ENCODE results near the gene ITPR2. TPM values are rescaled to one million over a fixed set of nuclear protein-coding genes. Genes with fewer than 3 reads are reported as not detected.

ITPR2 gene
- total RNA-seq, 1 donor from 2014 or later, result 28.1 TPM

DNA sequence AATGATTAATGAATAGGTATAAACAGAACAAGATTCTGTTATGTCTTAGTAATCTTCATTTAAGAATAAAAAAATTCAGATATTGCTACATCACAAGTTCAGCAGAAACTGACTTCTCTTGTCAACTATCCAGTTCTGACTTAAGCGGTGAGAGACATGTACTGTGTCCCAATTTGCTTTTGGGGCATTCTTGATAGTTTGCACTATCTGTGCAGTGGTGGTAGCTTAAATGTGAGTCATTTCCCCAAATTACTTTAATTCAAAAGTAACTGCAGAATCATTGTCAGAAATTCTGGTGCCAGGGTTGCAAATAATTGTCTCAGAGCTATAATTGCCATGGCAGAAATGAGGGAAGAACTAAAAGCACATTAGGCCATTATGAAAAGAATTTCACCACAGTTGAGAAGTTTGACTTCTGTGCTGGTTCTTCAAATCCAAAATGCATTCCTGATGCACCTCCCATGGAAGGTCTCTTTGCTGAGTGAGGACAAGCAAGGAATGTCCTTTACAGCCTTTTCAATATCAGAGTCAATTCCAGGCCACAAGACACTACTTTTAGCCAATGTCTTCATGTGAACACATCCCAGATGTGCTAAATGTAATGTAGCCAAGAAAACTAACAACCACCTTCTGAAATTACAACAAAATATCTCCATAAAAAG is 332.9 kb downstream of the ITPR2 start:
- FAIRE-seq (no peak), DNase-seq (ENCODE audit: low spot score in 2 of 2) (no peak)

DNA sequence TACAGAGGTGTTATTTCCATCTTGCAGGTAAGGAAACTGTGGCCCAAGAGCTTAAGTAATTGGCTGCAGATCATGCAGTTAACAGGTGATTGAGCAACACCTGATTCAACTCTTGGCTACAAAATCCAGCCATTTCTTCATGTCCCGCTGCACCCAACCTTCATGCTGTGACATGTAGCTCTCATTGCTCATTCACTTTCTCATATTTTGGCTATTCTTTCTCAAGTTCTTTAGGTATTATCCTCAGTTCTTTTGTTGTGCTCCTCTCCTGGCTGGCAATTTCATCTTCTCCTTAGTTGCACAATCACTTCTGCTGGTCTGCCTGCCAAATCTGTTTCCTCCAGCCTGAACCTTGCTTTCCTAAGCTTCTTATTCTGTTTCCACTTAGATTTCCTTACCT is 336.8 kb downstream of the ITPR2 start:
- no peak for FAIRE-seq
- no peak for DNase-seq (ENCODE audit: low spot score in 2 of 2)

DNA sequence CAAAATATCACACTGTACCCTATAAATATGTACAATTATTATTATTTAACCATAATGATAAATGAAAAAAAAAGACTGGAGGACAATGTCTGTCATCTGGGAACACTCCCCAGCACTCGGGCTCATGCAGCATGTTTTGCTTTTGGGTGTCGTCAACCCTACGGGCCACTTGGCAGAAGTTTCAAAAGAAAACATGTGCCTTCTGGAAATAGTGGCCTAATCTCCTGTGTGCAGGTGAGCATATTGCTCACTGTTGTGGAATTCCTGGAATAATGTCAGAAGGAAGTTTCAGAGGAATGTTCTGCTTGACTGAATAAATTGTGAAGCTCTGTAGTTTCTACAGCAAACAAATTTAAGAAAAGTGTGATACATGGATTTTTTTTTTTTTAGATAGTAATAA is 339.3 kb downstream of the ITPR2 start:
- DNase-seq (ENCODE audit: low spot score in 2 of 2) (no peak), FAIRE-seq (no peak)

DNA sequence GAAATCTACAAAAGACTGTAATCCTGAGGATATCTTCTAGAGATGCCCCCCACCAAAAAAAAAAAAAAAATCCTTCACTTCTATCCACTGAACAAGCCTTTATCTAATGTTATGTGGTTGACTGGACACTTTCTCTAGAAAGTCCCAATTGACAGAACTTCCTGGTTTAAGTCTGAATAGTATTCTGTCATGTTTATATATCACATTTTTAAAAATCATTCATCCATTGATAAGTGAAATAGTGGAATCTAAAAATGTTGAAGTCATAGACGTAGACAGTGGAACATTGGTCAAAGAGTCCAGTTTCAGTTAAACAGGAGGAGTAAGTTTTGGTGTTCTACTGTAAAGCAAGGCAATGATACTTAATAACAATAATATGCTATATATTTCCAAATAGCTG is 340.6 kb downstream of the ITPR2 start:
- FAIRE-seq, result no peak
- no peak for DNase-seq (ENCODE audit: low spot score in 2 of 2)

DNA sequence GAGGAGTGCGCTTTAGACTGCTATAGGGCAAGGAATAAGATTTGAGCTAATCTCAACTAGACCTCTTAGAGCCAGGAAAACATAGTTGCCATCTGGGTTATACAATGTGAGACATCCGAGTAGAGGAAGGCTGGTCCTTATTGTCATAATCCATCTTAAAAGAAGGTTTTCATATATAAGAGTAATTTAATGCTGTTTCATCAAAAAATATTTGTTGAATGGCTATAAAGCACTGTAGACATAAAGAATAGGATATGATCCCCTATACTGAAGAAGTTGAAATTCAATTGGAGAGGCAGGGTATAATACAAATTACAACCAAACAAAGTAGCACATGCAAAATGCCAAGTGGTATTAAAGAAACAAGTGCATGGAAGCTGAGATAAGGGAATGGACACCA is 343.1 kb downstream of the ITPR2 start:
- DNase-seq (ENCODE audit: low spot score in 2 of 2) (no peak), FAIRE-seq (no peak)

DNA sequence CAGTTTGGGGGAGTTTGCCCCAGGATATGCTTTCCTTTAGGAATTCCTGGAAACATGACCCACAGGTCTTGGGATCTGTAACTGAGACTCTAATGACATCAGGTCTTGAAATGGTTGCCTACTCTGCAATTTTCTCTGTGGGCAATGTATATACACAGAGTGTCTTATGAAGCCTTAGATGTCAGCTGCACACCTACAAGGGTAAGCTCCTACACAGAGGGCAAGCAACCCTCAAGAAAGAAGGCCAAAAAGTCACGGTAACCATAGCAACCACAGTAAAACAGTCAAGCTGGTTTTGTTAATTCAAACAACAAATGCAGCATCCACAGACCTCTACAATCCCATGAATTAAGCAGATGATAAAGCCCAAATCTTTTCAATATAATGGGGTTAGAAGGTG is 344.6 kb downstream of the ITPR2 start:
- FAIRE-seq (no peak), DNase-seq (ENCODE audit: low spot score in 2 of 2) (no peak)

DNA sequence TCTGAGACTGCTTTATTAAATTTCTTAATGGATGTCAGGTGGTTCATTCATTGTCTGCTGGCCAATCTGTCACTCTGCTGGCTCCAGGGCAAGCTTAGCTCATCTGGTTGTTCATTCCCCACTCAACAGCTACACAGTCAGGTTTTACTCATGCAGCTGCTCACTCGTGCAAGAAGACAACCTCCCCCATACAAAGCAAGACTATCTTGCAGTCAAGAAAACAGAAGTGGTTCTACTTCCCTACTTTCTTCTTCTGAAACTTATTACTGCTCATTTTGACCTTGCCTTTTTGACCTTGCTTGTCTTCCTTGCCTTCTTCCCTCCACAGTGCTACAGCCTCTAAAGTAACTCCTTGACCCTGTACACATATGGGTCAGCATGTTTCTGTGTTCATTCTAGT is 359.7 kb downstream of the ITPR2 start:
- DNase-seq (ENCODE audit: low spot score in 2 of 2), result no peak
- FAIRE-seq, result no peak

DNA sequence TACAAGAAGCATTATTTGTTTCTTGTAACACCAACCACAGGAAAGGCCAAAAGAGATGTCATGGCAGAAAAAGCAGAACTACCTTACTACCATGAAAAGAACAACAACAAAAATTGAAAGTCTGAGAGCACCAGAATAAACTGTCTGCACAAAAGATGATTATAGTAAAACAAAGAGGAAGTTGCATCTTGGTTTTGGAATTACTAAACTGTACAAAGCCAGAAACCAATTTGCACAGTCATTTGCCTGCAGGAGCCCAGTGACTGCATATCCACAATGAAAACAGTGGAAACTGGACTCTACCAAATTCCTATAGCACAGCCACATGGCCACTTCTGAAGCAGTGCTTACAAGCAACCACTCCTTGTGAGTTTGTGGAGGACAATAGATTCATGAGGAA is 361.4 kb downstream of the ITPR2 start:
- DNase-seq (ENCODE audit: low spot score in 2 of 2) (peak; percentile 5 to 14), FAIRE-seq (no peak)

DNA sequence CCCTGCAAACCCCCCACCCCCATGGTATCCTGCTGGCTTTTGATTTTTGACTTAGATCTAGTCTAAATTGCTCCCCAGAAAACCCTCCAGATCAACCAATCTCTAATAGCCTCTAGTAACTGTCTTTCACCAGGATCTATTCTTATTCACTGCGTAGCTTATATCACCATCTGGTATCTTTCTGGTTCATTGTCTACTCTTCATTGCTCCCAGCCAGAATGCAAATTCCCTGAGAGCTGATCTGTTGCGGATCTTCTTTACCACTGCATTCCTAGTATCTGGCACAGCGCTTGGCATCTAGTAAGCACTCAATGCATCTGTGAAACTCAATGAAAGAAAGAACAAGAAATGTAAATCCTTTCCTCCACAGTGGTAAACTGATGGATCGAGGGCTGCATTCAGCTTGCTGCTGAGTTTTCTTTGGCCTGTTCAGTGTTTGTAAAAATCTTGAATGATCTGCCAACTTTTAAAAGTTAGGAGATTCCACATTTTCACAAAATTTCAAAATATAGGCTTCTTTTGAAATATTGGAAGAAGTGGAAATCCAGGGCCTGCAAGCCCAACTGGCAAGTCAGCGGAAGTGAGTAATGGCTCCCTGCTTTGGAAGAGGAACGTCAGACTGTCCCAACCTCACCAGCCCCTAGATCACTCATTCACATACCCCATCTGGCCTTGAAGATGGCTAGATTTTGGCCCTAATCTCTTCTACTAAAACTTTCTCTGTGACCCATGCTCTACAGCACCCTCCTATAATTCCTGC is 363.4 kb downstream of the ITPR2 start:
- no peak for FAIRE-seq
- no peak for DNase-seq (ENCODE audit: low spot score in 2 of 2)

DNA sequence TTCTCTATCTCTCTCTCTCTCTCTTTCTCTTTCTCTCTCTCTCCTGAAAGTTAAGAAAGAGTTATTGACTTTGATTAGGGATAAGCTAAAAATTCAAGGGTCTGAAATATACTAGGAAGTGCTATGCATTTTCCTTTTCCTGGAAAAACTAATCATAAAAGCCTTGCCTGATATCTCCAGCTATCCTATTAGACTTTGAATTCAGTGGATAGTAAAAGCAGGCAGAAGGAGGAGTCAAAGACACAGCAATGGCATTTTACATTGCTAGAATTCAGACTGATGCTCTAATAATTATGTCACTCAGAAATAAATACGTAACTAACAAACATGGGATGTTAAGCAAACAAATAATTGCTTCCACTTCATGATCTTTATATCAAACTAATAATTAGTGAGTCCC is 365.6 kb downstream of the ITPR2 start:
- no peak for FAIRE-seq
- DNase-seq (ENCODE audit: low spot score in 2 of 2), result no peak

DNA sequence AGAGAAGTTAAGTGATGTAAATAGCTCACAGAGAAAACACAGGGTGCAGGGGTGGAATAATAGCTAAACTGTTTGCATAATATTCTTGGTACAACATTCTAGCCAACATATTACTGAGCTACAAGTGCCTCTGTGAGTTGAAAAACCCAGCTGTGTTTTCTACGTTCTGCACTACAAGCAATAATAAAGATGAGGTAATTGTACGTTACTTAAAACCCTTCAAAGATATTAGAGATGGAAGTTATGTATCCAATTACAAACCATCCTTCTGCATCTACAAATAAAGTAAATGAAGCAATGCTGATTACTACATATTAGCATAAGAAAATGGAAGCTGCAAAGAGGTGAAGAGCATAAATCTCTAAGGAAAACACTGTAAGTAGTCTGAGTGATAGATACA is 366.3 kb downstream of the ITPR2 start:
- no peak for DNase-seq (ENCODE audit: low spot score in 2 of 2)
- no peak for FAIRE-seq

DNA sequence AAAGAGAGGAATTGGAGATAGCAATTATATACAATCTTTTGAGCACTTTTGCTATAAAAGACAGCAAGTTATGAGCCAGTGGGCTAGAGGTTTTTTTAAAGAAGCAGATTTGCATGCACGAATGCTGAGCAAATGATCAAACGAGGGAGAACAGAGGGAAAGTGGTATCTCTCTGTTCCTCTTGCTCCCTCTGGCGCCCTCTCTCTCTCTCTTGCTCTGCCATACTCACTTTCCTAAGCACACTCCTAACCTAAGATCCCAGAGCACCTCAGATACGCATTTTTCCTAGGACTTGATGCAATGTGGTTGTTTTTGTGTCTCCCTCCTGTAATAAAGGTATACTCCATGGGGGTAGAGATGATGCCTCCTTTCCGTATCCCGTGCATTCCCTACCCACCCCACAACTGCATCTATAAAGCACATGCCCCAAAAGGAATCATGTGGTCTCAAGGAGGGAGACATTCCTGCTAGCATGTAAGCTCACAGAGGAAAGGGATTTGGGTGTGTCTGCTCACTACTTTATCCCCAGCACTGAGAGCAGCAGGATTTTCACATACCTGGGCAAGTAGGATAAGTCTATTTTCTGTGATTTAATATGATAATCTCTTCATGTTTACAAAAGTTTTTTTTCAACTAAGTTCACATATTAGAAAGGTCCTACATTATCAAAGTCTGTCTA is 367.4 kb downstream of the ITPR2 start:
- no peak for DNase-seq (ENCODE audit: low spot score in 2 of 2)
- no peak for FAIRE-seq

DNA sequence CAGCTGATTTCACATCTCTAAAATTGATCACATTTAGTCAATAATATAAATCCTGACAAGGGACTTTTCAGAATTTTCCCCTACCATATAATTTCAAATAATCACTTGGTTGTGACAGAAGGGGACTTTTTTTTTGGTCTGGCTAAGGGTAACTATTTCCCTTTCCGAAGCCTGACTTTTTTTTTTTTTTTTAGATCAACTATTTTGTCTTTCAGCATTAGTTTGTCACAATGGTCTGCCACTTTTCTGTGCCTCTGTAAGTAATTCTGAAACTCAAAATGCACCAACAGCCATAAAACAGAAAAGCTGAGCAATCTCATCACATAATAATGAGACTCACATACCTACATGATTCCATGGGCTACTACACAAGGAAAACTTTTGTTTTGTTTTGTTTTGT is 371.2 kb downstream of the ITPR2 start:
- no peak for FAIRE-seq

DNA sequence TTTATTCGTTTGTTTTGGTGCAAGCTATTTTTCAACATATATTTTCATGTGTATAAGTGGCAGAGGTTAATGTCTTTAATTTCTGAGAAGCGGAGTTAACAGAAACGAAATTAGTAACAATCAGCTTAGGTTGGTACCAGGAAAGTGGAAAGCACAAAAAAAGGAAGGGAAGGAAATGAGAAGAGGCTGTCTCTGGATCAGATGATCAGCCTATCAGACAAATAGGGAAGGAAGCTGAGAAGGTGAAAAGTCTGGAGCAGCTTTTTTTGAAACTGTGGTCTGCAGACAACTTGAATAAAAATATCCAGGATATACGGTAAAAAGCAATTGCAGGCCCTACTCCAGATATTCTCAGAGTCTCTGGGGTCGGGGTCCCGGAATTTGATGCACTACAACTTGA is 372.6 kb downstream of the ITPR2 start:
- FAIRE-seq (no peak), DNase-seq (ENCODE audit: low spot score in 2 of 2) (no peak)

More for the DNA sequence above, 371.2 kb downstream of the ITPR2 start:
- no peak for DNase-seq (ENCODE audit: low spot score in 2 of 2)

DNA sequence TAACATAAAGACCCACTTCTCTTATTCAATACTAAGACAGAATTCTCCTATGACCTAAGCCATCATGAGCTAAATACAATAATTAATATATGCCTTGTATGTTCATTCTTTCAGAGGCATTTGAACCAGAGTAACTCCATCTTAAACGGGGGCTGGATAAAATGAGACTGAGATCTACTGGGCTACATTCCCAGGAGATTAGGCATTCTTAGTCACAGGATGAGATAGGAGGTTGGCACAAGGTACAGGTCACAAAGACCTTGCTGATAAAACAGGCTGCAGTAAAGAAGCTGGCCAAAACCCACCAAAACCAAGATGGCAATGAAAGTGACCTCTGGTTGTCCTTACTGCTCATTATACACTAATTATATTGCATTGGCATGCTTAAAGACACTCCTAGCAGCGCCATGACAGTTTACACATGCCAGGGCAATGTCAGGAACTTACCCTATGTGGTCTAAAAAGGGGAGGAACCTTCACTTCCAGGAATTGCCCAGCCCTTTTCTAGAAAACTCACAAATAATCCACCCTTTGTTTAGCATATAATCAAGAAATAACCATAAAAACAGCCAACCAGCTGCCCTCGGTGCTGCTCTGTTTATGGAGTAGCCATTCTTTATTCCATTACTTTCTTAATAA is 376.9 kb downstream of the ITPR2 start:
- DNase-seq (ENCODE audit: low spot score in 2 of 2), result no peak

DNA sequence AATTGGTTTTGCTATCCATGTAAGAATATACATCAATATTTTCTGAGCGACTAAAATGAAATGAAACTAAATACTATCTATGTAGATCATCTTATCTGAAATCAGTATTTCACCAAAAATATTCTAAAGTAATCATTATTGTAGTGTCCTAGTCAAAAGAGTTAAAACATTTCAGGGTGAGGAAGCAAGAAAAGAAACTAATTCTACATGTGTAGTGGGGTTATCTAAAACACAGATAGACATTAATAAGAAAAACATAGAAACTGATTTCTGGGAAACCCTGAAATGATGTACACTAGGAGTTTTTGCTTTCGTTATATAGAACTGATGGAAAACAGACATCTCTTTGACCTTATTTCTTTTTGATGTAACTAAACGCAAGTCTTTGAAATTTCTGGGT is 379.7 kb downstream of the ITPR2 start:
- FAIRE-seq (no peak), DNase-seq (ENCODE audit: low spot score in 2 of 2) (no peak)

More for the DNA sequence above, 376.9 kb downstream of the ITPR2 start:
- no peak for FAIRE-seq

DNA sequence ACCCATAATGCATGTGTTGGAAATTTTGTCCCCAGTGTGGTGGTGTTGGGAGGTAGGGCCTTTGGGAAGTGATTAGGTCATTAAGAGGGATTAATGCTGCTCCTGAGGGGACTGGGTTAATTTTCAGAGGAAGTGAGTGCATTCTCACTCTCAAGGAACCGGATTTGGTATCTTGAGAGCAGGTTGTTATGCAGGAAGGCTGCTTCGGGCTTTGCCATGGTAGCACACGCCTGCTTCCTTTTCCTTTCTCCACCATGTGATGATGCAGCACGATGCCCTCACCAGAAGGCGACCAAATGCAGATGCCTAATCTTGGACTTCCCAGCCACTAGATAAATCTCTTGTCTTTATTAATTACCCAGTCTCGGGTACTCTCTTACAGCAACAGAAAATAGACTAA is 380.5 kb downstream of the ITPR2 start:
- DNase-seq (ENCODE audit: low spot score in 2 of 2) (no peak), FAIRE-seq (no peak)

DNA sequence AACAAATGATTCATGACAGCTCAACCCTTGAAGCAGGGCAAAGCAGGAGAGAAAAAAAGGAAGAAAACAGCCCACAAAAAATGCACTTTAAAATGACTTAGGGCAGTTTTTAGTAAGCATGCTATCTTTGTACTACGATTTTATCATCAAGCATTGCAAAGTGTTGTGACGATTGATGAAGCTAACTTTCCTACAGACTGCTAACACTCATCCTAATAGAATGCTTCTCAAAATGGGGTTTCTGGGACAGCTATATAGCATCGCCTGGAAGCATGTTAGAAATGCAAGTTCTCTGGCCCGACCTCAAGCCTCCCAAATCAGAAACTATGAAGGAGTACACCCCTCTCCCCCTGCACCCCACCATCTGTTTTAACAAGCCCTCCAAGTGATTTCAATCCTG is 381.2 kb downstream of the ITPR2 start:
- DNase-seq (ENCODE audit: low spot score in 2 of 2) (no peak), FAIRE-seq (no peak)

DNA sequence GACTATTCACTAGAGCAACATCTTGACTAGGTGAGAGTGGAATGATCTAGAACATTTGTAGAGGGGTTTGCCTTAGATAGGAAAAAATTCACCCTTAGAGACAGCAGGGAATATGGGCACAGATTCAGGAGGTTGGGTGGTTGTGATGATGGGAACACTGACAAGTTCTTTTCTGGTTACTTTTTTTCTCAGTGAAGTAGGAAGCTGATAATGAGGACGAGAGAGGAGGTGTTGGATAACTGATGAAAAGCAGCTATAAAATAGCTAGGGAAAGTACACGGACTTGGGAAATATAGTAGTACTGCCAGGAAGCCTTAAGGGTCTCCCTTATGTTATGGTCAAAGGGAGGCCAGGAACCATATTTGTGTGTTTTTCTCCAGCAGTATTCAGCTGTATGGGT is 387.1 kb downstream of the ITPR2 start:
- no peak for FAIRE-seq

DNA sequence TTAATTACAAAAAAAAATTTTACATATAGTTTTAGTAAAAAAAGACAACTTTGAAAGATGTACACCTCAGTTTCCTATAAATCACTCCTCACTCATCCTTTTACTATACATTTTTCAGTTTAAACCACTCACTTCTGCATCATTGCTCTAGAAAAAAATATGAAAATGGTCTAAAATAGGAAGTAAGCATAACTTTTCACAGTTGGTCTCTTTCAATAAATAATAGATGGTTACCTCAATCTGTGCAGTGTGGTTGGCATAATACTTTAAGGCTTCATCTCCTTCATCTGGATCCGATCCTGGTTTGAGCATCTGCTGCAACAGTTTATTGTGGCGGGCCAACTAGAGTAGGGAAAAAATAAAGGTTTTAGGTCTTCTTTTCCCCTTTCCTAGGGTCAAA is 389.7 kb downstream of the ITPR2 start:
- FAIRE-seq, result no peak

More for the DNA sequence above, 387.1 kb downstream of the ITPR2 start:
- DNase-seq (ENCODE audit: low spot score in 2 of 2), result no peak

DNA sequence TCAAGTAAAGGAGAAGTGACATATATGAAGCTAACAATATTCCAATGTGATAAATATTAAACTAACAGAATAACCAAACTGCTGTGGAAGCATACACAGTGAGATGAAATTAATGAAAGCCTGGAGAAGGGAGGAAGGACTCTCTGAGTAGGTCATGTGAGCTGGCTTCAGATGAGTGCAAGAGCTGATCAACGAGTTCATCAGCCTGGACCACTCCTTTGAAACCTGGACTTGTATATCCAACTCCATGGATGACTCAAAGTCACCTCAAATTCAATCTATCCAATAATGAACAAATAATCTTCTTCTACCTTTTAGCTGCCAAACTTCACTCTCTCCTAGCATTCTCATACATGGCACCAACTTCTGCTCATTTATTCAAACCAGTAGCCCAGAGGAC is 391.6 kb downstream of the ITPR2 start:
- DNase-seq (ENCODE audit: low spot score in 2 of 2), result no peak
- FAIRE-seq, result no peak

More for the DNA sequence above, 389.7 kb downstream of the ITPR2 start:
- no peak for DNase-seq (ENCODE audit: low spot score in 2 of 2)

Data from frontal cortex (tissue), 4 donors.